Measurements from ENCODE around the gene MRPL1. TPM values are rescaled to one million over a fixed set of nuclear protein-coding genes. Genes with fewer than 3 reads are reported as not detected.

MRPL1 gene
- polyA plus RNA-seq, 2 of the 4 experiments (the other 2 are of a cell fraction), result 24.6 to 62.3 TPM

DNA sequence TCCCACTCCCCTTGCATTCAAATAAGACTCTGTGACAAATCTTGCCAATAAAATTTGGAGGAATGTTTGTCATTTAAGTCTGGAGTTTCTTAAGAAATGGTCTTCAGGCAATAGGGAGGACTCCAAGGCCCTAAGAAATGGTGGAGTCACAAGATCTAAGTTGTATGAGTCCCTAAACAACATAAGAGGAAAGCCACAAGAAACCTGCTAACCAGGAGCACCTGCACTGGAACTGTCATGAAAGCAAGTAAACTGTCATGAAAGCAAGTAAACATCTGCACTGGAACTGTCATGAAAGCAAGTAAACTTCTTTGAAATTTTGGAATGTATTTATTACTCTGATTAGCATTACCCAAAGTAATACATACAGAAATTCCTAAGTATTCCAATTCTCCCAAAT lies 47.0 kb upstream of the MRPL1 start (continued):
- TF ChIP-seq, protein P1, sequence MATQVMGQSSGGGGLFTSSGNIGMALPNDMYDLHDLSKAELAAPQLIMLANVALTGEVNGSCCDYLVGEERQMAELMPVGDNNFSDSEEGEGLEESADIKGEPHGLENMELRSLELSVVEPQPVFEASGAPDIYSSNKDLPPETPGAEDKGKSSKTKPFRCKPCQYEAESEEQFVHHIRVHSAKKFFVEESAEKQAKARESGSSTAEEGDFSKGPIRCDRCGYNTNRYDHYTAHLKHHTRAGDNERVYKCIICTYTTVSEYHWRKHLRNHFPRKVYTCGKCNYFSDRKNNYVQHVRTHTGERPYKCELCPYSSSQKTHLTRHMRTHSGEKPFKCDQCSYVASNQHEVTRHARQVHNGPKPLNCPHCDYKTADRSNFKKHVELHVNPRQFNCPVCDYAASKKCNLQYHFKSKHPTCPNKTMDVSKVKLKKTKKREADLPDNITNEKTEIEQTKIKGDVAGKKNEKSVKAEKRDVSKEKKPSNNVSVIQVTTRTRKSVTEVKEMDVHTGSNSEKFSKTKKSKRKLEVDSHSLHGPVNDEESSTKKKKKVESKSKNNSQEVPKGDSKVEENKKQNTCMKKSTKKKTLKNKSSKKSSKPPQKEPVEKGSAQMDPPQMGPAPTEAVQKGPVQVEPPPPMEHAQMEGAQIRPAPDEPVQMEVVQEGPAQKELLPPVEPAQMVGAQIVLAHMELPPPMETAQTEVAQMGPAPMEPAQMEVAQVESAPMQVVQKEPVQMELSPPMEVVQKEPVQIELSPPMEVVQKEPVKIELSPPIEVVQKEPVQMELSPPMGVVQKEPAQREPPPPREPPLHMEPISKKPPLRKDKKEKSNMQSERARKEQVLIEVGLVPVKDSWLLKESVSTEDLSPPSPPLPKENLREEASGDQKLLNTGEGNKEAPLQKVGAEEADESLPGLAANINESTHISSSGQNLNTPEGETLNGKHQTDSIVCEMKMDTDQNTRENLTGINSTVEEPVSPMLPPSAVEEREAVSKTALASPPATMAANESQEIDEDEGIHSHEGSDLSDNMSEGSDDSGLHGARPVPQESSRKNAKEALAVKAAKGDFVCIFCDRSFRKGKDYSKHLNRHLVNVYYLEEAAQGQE (IDR thresholded peaks at IDR 0.05), result no peak
- TF ChIP-seq CHD2 (IDR thresholded peaks at IDR 0.05; ENCODE audit: low read length, partially characterized antibody), result no peak
- TF ChIP-seq HEYL (CRISPR knock-in tag; IDR thresholded peaks at IDR 0.05), result no peak
- no peak for TF ChIP-seq BHLHE40 (IDR thresholded peaks at IDR 0.05; ENCODE audit: low read depth, low read length)

DNA sequence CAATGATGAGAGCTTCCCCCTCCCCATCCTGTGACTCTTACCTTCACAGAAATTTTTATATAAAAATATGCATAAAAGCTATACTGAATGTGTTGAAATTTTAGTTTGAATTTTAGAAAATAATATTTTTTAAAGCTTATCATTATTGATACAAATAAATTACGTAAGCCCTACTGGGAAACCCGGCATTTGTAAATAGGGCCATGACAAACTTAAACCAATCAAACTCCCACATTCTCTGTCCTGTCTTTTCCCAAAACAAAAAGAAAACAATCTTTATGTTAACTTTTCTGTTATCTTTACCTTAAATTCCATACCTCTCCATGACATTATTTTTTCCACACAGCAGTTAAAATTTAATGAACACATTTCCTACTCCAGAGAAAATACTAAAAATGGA lies 46.1 kb upstream of the MRPL1 start:
- CTCF ChIA-PET, result interaction anchor here (0.7 to 1.7 kb wide), 2 partner anchors 195 to 198 kb away, joined by 3 read pairs; no protein-coding TSS in a partner anchor
- DNase-seq (ENCODE audit: low read depth in 1 of 2, low spot score in 1 of 2), result no peak
- Histone ChIP-seq H3K4me2 (no peak overlapping the region), H3K4me1 (peaks cover 16% of the 10 kb centered on the region; the same call in 2 of the 3 replicates), H3K9me3 (no peaks in the 10 kb centered on the region), H3K27ac (no peak overlapping the region), H3K4me3 (no peak overlapping the region)
- FAIRE-seq, result no peak
- ATAC-seq, result no peak
- POLR2A ChIA-PET, result no interaction called here
- 82% methylated on average over 2 of the region's 2 CpGs for whole genome bisulfite sequencing (ENCODE audit: missing lambda C conversion rate)
- TF ChIP-seq CBX8 (IDR thresholded peaks at IDR 0.05) (no peak), ESRRA (IDR thresholded peaks at IDR 0.05; ENCODE audit: borderline replicate concordance, low read length) (no peak), MAFK (IDR thresholded peaks at IDR 0.05; ENCODE audit: partially characterized antibody) (no peak), HOXA7 (CRISPR knock-in tag; IDR thresholded peaks at IDR 0.05) (no peak), JUNB (IDR thresholded peaks at IDR 0.05) (no peak), KDM5A (IDR thresholded peaks at IDR 0.05) (no peak), SMC3 (IDR thresholded peaks at IDR 0.05) (no peak), ZSCAN20 (CRISPR knock-in tag; IDR thresholded peaks at IDR 0.05) (no peak), NPAS2 (CRISPR knock-in tag; IDR thresholded peaks at IDR 0.05; ENCODE audit: borderline replicate concordance) (no peak)

DNA sequence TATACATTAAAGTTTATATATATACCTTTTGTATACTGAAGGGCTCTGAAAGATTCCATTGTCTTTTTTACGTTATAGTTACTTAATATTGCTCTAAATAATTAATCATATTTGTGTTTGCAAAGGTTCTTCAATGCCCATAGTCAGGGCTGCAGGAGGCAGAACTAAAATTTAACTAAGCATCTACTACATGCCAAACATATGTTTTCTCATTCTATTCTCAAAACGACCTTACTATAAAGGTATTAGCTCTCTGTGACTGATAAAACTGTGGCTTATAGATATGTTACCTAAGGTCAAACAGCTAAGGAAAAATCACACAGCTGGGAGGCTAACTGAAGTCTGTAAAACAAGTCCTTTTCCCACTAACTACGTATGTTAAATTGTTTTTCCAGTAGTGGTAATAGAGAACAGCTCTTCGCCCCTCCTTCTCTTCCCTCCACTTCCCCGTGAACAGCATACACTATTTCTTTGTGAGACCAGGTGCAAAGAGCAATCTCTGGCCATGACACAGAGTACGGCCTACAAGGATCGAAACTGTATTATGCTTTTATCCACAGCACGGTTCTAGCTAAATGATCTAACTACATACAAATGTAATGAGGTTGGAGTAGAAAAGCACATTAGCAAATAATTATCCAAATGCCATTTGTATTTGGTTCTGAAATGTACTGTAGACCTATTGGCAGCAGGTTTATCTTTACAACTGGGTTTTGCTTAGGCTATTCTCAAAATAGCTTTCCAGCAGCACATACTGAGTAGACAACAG lies 45.1 kb upstream of the MRPL1 start:
- Histone ChIP-seq H3K9me3 (no peaks in the 10 kb centered on the region), H3K4me3 (peak overlapping the region; percentile 81), H3K27ac (peak overlapping the region in 1 of 2 experiments; percentile 96; a peak in 3 of 6 replicates), H3K4me2 (peak overlapping the region; percentile 76), H3K4me1 (peaks cover 16% of the 10 kb centered on the region; the same call in 2 of the 3 replicates)
- TF ChIP-seq ZNF302 (CRISPR knock-in tag; IDR thresholded peaks at IDR 0.05) (no peak), FOSB (CRISPR knock-in tag; IDR thresholded peaks at IDR 0.05) (no peak), FOXS1 (CRISPR knock-in tag; IDR thresholded peaks at IDR 0.05) (no peak), NPAS2 (CRISPR knock-in tag; IDR thresholded peaks at IDR 0.05; ENCODE audit: borderline replicate concordance) (no peak), RAD21 (conservative IDR thresholded peaks at IDR 0.05 in 1 of 2, IDR thresholded peaks at IDR 0.05 in 1 of 2) (no peak), EP300 (IDR thresholded peaks at IDR 0.05) (no peak), HDAC2 (IDR thresholded peaks at IDR 0.05) (no peak), RCOR1 (IDR thresholded peaks at IDR 0.05; ENCODE audit: low read depth, low read length) (no peak), JUNB (IDR thresholded peaks at IDR 0.05) (no peak)
- TF ChIP-seq, protein P2, sequence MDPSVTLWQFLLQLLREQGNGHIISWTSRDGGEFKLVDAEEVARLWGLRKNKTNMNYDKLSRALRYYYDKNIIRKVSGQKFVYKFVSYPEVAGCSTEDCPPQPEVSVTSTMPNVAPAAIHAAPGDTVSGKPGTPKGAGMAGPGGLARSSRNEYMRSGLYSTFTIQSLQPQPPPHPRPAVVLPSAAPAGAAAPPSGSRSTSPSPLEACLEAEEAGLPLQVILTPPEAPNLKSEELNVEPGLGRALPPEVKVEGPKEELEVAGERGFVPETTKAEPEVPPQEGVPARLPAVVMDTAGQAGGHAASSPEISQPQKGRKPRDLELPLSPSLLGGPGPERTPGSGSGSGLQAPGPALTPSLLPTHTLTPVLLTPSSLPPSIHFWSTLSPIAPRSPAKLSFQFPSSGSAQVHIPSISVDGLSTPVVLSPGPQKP (IDR thresholded peaks at IDR 0.05; ENCODE audit: low read depth, low read length), result no peak
- ChIA-PET POLR2A (interaction anchor here (0.7 to 1.2 kb wide), 3 partner anchors 34 to 46 kb away, joined by 4 to 8 read pairs (median 8); partner anchors contain the start of gene MRPL1), CTCF (interaction anchor here (0.7 to 1.7 kb wide), 5 partner anchors 17 to 198 kb away, joined by 3 to 6 read pairs (median 3); partner anchors contain the start of gene MRPL1)
- ATAC-seq (peak in 1 of 2 experiments; percentile 3; a peak in 1 of 6 replicates), FAIRE-seq (no peak), DNase-seq (ENCODE audit: low read depth in 1 of 2, low spot score in 1 of 2) (no peak)
- WGBS (ENCODE audit: missing lambda C conversion rate), result 68% methylated on average over 8 of the region's 8 CpGs

All from A549 (cell line).